NCI-H1105 (cell line): ENCODE measurements around the gene PPID.
"Not testable (repeated sequence)": the region's sequence is repeated elsewhere in the genome, so short reads cannot be mapped to it uniquely, and the experiment has no call there.

Source experiments
- DNase-seq: peaks from one replicate; lab custom pipeline; 2025; lab: John Stamatoyannopoulos, UW

PPID gene

DNA sequence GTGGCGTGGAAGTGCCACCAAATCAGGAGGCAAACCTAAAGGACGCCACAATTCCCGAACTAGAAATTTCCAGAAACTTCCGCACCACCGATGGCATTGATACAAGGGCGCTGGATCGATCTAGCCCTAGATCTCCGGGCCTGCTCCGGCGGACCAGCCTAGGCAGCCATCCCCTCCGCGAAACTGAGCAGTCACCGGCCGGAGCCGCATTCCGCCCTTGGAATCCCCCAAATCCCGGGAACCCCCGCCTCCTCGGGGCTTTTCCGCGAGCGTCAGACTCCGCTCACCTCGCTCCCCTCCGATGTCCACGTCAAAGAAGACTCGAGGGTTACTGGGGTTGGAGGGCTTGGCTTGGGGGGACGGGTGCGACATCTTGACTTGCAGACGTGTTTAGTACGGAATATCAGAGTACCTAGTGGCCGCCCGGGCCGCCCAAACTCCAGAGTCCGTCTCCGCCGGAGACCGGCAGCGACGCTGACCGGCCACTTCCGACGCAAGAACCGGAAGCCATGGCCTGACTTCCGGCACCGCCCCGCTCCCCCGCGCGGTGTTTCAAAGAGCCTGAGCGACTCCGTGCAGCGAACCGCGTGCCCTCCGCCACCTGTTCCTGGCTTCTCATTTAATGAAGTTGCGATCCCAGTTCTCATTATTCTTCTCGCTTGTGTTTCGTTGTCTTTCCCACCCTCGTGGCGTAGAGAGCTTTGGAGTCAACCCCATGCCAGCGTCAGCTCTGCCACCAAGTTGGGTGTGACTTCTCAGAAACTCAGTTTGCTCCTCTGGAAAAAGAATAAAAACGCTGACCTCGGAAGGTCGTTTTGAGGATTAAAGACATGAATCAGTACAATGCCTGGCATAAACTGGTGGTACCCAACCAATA is at the start of gene PPID:
TSS of gene PPID (minus strand) at position 480 of the 877 bp plus-strand sequence. CDS start at position 372, 108 bp downstream.
- DNase-seq, result peak; percentile 39

DNA sequence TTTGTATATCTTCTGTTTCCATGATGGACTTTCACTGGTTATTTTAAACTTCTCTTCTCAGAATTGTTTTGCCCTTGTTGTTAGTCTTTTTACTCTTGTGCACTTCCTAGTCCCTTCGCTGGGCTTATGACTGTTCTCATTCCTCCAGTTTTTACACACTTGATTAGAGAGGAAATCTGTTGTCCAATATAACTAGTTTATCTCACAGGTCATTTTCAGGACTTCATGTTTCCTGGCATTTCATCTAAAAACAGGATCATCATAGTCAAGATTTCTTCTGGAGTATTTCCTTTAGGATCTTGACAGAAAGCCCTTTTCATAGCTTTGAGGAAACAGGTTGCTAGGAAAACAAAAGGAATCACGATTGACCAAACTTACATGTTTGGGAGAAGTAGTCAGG is 48.6 kb upstream of the PPID start:
- no peak for DNase-seq

DNA sequence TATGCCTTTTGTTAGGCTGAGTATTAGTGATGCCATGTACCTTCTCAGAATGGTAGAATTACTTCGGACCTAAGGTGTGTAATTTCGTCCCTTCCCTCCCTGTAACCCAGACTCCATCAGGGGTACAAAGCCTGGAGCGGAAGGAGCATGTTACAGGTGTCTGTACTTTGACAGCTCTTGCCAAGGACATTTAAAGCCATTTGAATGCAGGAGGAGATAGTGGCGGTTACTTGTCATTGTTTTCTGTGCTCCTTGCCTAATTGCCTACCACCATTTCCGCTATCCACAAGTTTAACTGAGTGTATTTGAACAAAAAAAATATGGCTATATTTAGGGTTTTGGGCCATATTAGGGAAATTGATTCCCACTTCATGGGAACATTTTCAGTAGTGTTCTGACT is 47.5 kb upstream of the PPID start:
- DNase-seq, result peak; percentile 2

DNA sequence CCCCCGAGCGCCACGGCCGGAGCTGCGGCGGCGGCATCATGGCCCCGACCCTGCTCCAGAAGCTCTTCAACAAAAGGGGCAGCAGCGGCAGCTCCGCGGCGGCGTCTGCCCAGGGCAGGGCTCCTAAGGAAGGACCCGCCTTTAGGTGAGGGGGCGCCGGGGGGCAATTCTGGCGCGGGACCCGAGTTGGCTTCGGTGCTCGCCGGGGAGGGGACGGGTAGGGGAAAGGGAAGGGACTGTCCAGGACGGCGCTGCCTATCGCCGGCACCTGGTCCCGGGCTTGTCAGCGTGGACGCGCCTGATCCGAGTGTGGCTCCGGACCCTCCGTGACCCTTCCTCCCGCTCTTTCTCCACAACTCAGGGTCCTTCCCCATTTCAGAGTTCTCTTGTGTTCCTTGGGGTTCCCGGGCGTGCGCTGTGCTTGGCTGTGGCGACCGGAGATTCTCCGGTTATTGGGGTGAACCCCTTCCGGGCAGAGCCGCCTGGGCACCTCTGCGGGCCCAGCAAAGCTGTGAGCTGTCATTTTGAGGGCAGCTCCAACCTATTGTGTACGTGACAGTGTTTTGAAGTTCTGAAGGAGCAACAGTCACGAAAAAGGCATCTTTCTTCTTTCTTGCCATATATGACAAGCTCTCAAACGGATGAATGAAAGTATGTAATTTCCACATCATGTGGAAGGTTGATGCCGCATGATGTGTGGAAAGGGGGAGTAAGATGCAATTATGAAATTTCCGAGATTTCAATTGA is 46.2 kb upstream of the PPID start:
- DNase-seq, result no peak

DNA sequence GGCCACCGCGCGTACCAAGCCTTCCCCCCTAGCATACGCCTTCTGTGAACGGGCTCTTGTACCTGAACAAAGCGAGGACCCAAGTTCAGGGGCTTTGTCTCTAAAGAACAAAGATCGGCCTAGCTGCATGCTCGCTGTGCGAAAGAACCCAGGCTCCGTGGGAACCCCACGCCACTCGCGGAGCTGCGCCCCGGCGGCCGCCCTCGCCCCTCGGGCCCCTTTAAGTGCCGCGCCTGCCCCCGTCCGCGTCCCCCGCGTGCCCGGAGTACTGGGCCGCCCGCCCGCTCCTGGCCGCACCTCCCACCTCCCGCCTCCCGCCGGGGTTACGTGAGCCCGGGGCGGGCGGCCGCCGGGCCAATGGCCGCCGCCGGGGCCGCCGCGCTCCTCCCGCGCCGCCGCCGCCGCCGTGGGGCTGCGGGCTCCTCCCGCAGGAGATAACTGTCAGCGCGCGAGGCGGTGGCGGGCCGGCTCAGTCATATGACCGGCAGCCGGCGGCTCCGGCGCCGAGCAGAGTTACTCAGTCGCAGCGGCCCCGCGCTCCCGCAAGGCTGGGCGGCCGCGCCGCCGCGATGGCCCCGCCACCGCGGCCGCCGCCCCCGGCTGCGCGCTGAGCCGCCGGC is 45.5 kb upstream of the PPID start, which contains the start of gene FNIP2:
TSS of gene FNIP2 (plus strand) at position 472 of the 620 bp plus-strand sequence. CDS start 187 bp downstream, outside the sequence.
- peak; percentile 52 for DNase-seq

DNA sequence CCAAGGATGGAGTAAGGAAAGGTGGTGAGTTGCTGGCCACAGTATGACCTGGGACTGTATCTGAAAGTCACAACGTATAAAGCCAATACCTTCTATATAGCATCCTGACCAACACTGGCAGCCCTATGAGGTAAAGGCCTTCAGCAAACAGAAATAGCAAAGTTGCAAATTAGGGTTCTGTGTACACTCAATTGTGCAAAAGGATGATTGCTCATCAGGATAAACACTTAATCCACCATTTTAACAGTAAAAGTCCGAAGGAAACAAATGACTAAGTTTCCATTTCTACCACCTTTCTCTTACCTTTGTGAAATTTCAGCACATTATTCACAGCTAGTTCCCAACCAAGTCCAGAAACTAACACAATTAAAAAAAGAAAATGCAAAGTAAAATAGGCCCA is 44.3 kb upstream of the PPID start:
- no peak for DNase-seq

DNA sequence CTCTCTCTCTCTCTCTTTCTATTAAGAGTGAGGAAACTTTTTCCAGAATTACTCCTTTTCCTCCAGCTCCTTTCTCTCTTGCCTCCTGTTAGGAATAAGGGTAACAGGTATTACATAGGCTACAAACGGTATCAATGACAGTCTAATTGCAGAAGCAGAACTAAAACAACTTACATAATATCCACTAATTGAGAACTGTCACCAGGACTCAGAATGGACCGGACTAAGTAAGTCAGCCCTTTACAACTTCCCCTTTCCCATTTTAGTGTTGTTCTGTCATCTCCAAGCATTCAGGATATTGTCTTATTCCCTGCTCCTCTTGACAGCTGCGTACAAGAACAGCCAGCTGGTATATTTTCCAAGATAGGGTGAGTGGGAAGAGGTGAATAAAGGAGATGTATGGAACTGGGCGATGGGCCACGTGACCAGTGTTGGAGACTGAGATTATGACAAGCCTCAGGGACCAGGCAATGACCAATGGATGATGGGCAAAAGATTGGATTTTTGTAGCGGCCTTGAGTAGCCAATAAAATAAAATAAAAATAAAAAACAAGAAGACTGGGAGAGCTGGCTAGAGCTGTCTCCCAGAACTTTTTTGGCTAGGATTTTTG is 43.3 kb upstream of the PPID start:
- DNase-seq, result no peak

DNA sequence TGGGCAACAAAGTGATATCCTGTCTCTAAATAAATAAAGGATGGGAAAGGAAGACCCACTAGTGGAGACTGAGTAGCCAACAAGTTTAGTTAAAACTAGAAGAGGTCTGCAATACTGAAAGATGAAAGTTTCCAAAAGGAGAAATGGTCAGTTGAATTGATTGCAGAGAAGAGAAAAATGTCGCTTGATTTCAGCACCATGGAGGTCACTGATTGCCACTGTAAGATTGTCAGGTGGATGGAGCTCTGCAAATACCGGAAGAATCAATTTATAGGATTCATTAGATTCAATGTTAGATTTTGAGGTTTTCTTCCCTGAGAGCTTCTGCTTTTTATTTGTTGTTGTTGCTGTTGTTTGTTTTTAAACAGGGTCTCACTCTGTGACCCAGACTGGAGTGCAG is 40.3 kb upstream of the PPID start:
- DNase-seq, result no peak

DNA sequence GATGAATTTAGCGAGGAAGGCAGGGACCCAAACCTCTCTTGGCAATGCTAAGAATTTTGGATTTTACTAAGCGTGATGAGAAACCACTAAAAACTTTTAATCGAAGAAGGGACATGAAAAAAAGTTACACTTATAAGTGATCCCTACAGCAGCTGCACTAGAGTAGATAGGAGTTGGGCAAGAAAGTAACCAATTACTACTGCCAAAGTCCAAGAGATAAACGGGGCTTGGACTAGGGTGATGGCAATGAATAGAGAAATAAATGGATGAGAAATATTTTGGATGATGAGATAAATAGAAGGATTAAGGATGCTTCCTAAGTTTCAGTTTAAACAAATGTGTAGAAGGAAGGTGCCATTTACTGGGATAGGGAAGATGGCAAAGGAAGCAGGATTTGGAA is 39.4 kb upstream of the PPID start:
- no peak for DNase-seq

DNA sequence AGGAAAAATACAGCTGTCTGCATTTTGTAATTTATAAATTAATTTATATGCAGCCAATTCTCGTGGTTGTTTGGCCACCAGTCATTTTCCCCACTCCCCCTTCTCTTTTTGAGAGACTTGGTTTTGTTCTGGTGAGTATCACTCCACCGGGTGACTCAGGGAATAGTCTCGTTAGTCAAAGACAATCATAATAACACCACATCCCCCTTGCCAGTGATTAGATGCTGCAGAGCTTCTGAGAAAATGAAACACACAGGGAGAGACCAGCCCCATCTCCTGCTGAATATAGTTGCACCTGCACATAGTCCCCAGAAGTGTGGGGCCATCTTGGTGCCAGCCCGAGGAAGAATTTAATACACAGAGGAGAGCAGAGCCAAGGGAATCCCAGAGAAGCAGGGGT is 37.7 kb upstream of the PPID start:
- no peak for DNase-seq

DNA sequence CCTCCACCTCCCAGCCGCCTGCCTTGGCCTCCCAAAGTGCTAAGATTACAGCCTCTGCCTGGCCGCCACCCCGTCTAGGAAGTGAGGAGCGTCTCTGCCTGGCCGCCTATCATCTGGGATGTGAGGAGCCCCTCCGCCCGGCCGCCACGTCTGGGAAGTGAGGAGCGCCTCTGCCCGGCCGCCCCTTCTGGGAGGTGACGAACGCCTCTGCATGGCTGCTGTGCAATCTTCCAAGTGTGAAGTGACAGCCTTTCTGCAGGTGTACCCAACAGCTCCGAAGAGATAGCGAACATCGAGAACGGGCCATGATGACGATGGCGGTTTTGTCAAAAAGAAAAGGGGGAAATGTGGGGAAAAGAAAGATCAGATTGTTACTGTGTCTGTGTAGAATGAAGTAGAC is 36.3 kb upstream of the PPID start:
- DNase-seq, result not testable (repeated sequence)

DNA sequence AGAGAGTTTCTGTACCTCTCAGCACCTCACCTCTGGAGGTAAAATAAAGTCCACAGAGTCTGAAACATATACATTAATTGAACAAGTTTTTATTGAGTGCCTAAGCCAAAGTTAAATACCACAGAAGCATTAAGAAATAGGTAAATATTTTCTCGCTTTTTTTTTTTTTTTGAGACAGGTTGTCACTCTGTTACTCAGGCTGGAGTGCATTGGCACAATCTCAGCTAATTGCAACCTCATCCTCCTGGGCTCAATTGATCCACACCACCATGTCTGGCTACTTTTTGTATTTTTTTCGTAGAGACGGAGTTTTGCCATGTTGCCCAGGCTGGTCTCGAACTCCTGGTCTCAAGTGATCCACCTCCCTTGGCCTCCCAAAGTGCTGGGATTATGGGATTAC is 35.5 kb upstream of the PPID start:
- no peak for DNase-seq

DNA sequence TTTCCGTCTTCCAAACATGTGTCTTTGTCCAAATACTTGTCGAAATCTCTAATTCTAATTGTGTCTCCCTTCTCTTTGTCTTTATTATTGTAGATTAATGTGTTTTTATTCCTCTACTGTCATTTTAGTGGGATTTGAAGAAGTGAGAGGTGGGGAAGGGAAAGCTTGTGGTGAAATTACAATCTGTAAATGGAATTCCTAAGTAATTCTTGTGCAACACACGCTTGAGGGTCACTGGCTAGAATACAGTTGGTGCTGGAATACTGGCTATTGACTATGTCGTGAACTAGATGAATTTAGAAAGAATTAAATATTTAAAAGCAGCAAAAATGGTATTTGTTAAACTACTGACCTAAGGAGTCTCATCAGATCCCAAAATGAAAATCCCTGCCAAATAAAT is 34.9 kb upstream of the PPID start:
- no peak for DNase-seq

DNA sequence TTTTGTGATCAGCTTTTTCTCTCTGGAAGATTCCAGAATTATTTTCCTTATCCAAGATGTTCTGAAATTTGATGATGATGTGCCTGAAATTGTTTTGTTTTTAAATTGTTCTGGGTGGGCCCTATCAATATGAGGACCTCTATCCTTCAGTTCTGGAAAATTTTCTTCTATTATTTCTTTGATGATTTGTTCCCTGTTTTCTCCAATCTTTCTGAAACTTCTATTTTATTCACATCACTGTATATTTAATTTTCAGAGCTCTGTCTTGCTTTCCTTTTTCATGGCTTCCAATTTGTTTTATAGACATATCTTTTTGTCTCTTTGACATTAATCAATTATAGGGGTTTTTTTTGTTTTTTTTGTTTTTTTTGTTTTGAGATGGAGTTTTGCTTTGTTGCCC is 33.4 kb upstream of the PPID start:
- no peak for DNase-seq

DNA sequence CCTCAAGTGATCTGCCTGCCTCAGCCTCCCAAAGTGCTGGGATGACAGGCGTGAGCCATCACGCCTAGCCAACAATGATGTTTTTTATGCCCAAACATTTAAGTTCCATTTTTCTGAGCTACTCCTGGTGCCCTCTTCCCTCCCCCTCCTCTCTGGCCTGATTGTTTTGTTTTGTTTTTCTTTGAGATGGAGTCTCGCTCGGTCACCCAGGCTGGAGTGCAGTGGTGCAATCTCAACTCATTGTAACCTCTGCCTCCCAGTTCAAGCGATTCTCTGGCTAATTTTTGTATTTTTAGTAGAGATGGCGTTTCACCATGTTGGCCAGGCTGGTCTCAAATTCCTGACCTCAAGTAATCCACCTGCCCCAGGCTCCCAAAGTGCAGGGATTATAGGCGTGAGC is 32.6 kb upstream of the PPID start:
- not testable (repeated sequence) for DNase-seq

DNA sequence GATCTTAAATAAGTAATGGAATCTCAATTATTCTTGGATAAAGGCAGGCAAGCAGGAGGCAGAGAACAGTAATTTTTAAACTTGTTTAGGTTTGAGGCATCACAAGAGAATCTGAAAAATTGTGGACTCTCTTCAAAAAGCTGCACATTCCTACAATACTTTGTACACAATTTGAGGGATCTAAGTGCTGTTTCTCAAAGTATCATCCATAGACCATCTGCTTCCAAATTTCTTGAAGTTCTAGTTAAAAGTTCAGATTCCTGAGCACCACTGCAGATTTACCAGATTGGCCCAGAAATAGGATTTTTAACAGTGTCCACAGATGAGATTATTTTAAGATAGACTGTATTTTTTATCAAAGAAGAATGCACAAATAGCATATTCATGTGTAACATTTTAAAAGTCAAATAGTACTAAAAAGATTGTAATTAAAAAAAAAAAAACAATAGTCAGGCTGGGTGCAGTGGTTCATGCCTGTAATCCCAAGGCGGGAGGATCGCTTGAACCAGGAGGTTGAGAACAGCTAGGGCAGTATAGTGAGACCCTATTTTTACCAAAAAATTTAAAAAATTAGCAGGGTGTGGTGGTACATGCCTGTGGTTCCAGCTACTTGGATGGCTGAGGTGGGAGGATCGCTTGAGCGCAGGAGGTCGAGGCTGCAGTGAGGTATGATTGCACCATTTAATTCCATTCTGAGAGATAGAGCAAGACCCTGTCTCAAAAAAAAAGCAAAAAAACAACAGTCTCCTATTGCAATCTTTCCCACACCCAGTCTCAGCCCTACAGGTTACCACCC is 31.4 kb upstream of the PPID start:
- DNase-seq, result no peak

DNA sequence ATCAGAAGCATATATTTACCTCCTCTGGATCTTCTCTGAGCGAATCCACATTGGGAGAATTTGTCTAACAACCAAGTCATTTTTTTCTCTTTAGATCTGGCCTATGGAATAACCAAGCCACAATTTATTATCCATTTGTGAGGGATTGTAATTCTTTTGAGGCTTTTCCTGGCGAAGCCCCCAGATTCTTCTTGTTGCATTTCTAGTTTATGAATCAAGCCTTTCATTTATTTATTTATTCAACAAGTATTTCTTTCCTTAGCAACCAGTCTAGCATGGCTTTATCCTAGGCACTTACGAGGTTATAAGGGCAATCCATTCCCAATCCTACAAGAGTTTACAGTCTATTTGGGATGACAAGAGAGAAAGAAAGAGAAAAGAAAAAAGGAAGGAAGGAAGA is 27.2 kb upstream of the PPID start:
- DNase-seq, result no peak

DNA sequence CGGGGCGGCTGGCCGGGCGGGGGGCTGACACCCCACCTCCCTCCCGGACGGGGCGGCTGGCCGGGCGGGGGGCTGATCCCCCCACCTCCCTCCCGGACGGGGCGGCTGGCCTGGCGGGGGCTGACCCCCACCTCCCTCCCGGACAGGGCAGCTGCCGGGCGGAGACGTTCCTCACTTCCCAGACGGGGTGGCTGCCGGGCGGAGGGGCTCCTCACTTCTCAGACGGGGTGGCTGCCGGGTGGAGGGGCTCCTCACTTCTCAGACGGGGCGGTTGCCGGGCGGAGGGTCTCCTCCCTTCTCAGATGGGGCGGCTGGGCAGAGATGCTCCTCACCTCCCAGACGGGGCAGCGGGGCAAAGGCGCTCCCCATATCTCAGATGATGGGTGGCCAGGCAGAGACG is 23.3 kb upstream of the PPID start:
- not testable (repeated sequence) for DNase-seq

DNA sequence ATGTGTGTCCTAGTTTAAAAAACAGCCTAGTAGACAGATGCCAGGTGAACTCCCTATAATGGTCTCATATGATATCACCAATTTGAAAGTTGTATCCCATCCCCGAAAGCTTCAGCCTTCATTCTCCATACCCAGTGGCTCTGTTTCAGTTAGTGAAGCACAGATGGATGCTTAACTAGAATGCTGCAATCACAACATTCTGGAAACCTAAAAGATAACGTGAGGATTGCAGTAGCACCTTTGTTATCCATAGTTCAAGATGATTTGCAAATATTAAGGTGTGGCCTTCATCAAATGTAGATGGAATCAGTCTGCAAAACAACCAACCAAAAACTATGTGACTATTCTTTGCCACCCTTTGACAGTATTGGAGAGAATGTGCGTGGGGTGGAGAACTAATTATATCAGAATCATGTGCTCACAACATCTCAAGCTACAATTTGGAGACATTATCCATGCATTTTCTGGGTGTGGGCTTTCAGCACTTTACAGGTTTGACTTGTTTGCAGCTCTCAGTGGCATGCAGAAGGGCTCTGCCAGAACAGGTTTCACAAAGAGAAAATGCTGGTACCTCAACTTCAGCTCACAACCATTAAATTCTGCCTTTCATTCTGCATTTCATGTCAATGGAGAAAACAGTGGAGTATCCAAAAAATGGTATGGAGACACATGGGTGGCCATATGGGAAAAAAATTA is 18.3 kb upstream of the PPID start:
- DNase-seq, result no peak

DNA sequence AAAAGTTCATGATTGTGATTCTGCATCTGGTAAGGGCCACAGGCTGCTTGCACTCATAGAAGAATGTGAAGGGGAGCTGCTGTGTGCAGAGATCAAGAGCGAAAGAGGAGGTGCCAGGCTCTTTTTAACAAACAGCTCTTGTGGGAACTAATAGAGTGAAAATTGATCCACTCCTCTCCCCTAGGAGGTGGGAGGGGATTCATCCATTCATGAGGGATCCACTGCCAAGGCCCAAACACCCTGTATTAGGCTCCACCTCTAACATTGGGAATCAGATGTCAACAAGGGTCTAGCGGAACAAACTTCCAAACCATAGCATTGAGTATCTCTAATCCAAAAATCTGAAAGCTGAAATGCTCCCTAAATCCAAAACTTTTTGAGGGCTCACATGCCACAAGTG is 16.4 kb upstream of the PPID start:
- DNase-seq, result no peak

DNA sequence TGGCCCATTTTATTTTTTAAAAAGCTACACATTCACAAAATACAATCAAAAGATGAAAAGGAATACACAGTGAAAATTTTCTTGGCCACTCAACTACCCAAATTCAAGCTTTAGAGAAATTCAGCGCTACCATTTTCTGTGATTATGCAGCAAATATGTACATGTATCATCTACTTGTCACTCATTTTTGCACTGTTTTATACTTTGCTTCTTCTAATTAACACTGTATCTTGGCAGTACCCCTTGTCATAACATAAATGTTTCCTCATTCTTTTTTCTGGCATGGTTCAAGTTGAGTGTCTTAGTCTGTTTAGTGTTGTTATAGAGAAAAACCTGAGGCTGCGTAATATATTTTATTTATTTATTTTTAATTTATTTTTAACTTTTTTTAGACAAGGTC is 15.7 kb upstream of the PPID start:
- no peak for DNase-seq
